Thyroid gland (tissue), 4 donors: ENCODE measurements around the gene PLSCR1.

Source experiments
- CTCF ChIP-seq, 6 experiments: fragments of 200-600 bp in 3 of 6; fragments of 450-650 bp in 3 of 6; sonication (generic) in 3 of 6; IDR thresholded peaks; one replicate each; pipeline ENCODE4 v1.5.1; 2016 to 2019; ENCODE audit warnings: antibody characterized with exemption in 6 of 6, mild to moderate bottlenecking in 2 of 6, inconsistent platforms in 1 of 6, moderate library complexity in 1 of 6
- POLR2A ChIP-seq, 2 donors: fragments of 450-650 bp; IDR thresholded peaks; one replicate each; pipeline ENCODE4 v1.6.1; 2017; ENCODE audit warnings: antibody characterized with exemption in 2 of 2, mild to moderate bottlenecking in 2 of 2, moderate library complexity in 1 of 2

DNA sequence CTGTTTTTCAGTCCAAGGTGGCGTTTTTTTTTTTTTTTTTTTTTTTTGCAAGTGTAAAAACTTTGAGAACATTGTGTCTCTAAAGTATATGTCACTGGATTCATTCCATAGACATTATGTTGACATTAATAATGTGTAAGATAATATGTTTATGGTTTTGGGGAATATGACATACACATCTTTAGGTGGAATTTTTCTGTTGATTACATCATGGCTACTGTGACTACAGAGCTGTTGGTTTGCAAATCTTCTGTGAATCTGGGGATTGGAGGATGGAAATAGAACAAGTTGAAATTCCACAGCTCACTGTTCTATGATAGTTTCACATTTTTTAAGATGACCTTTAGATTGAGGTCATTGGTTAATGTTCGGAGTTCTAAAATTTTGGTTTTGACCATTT is 50.6 kb downstream of the PLSCR1 start:
- TF ChIP-seq CTCF (IDR thresholded peaks at IDR 0.05) (no peak), POLR2A (IDR thresholded peaks at IDR 0.05) (no peak)
